HepG2 (cell line): ENCODE data around the gene FOSB. TPM values are rescaled to one million over a fixed set of nuclear protein-coding genes. Genes with fewer than 3 reads are reported as not detected.

Experiments used
- ARID2 ChIP-seq: sonication (generic); formaldehyde crosslinking; IDR thresholded peaks from 2 replicates; pipeline ENCODE4 v1.8.1; 2022; ENCODE audit warnings: mild to moderate bottlenecking, missing genetic modification reagents, borderline replicate concordance
- ARNT ChIP-seq: fragments of 450-650 bp; IDR thresholded peaks from 2 replicates; pipeline ENCODE4 v1.6.1; 2017
- CENPBD1 ChIP-seq: sonication (generic); formaldehyde crosslinking; IDR thresholded peaks from 2 replicates; pipeline ENCODE4 v1.8.0; 2022; ENCODE audit warnings: missing genetic modification reagents, low read depth, mild to moderate bottlenecking, borderline replicate concordance
- FOSL2 ChIP-seq: sonication (generic); formaldehyde crosslinking; IDR thresholded peaks from 2 replicates; pipeline ENCODE4 v1.4.0; 2020; ENCODE audit warnings: missing genetic modification reagents
- FOXA3 ChIP-seq: IDR thresholded peaks from 2 replicates; pipeline ENCODE4 v1.6.1; 2016; ENCODE audit warnings: missing genetic modification reagents, missing compliant biosample characterization
- GFI1 ChIP-seq: sonication (generic); formaldehyde crosslinking; IDR thresholded peaks from 2 replicates; pipeline ENCODE4 v1.5.0; 2020; ENCODE audit warnings: missing genetic modification reagents, mild to moderate bottlenecking, borderline replicate concordance
- HNF4A ChIP-seq: sonication (generic); formaldehyde crosslinking; IDR thresholded peaks from 2 replicates; pipeline ENCODE4 v1.4.0; 2020; ENCODE audit warnings: missing genetic modification reagents
- KLF6 ChIP-seq: IDR thresholded peaks from 2 replicates; pipeline ENCODE4 v1.8.0; 2016; ENCODE audit warnings: missing biosample characterization, missing genetic modification reagents
- KMT2B ChIP-seq: IDR thresholded peaks from 2 replicates; pipeline ENCODE4 v1.6.1; 2016; ENCODE audit warnings: missing genetic modification reagents, missing compliant biosample characterization
- MXI1 ChIP-seq: IDR thresholded peaks from 3 replicates; pipeline ENCODE4 v1.6.1; 2012; ENCODE audit warnings: low read depth, low read length, inconsistent platforms, borderline replicate concordance
- NCOA1 ChIP-seq: sonication (generic); formaldehyde crosslinking; IDR thresholded peaks from 2 replicates; pipeline ENCODE4 v1.9.0; 2021; ENCODE audit warnings: missing genetic modification reagents
- RBM22 ChIP-seq: fragments of 200-400 bp; formaldehyde crosslinking; optimal IDR thresholded peaks from 2 replicates; pipeline ENCODE3; 2017; ENCODE audit warnings: mild to moderate bottlenecking, low read length, moderate library complexity
- SNAPC2 ChIP-seq: sonication (generic); formaldehyde crosslinking; IDR thresholded peaks from 2 replicates; pipeline ENCODE4 v1.8.1; 2022; ENCODE audit warnings: mild to moderate bottlenecking, missing genetic modification reagents
- TARDBP ChIP-seq: sonication (generic); formaldehyde crosslinking; IDR thresholded peaks from 2 replicates; pipeline ENCODE4 v1.8.0; 2022; ENCODE audit warnings: mild to moderate bottlenecking, missing genetic modification reagents
- THRA ChIP-seq: sonication (generic); formaldehyde crosslinking; IDR thresholded peaks from 2 replicates; pipeline ENCODE4 v1.4.0; 2020; ENCODE audit warnings: missing genetic modification reagents, borderline replicate concordance
- ZBTB2 ChIP-seq: sonication (generic); formaldehyde crosslinking; IDR thresholded peaks from 2 replicates; pipeline ENCODE4 v1.8.0; 2022; ENCODE audit warnings: low read depth, missing genetic modification reagents
- ZBTB7A ChIP-seq: sonication (generic); formaldehyde crosslinking; IDR thresholded peaks from 2 replicates; pipeline ENCODE4 v1.8.0; 2022; ENCODE audit warnings: mild to moderate bottlenecking, missing genetic modification reagents
- ZMAT3 ChIP-seq: sonication (generic); formaldehyde crosslinking; conservative IDR thresholded peaks from 2 replicates; pipeline ENCODE4 v1.7.0; 2021; ENCODE audit warnings: missing genetic modification reagents
- ZMYM4 ChIP-seq: sonication (generic); formaldehyde crosslinking; IDR thresholded peaks from 2 replicates; pipeline ENCODE4 v1.8.1; 2023; ENCODE audit warnings: mild to moderate bottlenecking, missing genetic modification reagents
- ZNF263 ChIP-seq: sonication (generic); formaldehyde crosslinking; IDR thresholded peaks from 2 replicates; pipeline ENCODE4 v1.4.0; 2020; ENCODE audit warnings: missing genetic modification reagents
- ZNF367 ChIP-seq: sonication (generic); formaldehyde crosslinking; IDR thresholded peaks from 2 replicates; pipeline ENCODE4 v1.4.0; 2020; ENCODE audit warnings: missing genetic modification reagents, borderline replicate concordance
- ZNF382 ChIP-seq: sonication (generic); formaldehyde crosslinking; IDR thresholded peaks from 2 replicates; pipeline ENCODE4 v1.5.0; 2020; ENCODE audit warnings: missing genetic modification reagents, mild to moderate bottlenecking, borderline replicate concordance
- ZNF468 ChIP-seq: sonication (generic); formaldehyde crosslinking; IDR thresholded peaks from 2 replicates; pipeline ENCODE4 v1.8.0; 2022; ENCODE audit warnings: mild to moderate bottlenecking, moderate library complexity, missing genetic modification reagents
- ZNF614 ChIP-seq: IDR thresholded peaks from 2 replicates; pipeline ENCODE4 v1.6.1; 2018; ENCODE audit warnings: missing biosample characterization, missing genetic modification reagents, inconsistent platforms, borderline replicate concordance
- ZNF749 ChIP-seq: sonication (generic); formaldehyde crosslinking; IDR thresholded peaks from 2 replicates; pipeline ENCODE4 v1.8.0; 2022; ENCODE audit warnings: mild to moderate bottlenecking, missing genetic modification reagents, moderate library complexity, borderline replicate concordance
- ZNF75D ChIP-seq: sonication (generic); formaldehyde crosslinking; IDR thresholded peaks from 2 replicates; pipeline ENCODE4 v1.8.1; 2023; ENCODE audit warnings: missing genetic modification reagents, mild to moderate bottlenecking, borderline replicate concordance
- ZSCAN22 ChIP-seq: sonication (generic); formaldehyde crosslinking; IDR thresholded peaks from 2 replicates; pipeline ENCODE4 v1.4.0; 2020; ENCODE audit warnings: mild to moderate bottlenecking, missing genetic modification reagents
- polyA plus RNA-seq, 8 experiments: library from polyadenylated mRNA; depleted of rRNA in 3 of 8; stranded (reverse) in 7 of 8; unstranded in 1 of 8; fragments of >200 nt; fragmentation: Illumina TruSeq in 4 of 8; extraction: Trizol in 4 of 8; gene quantifications; 2 replicates each; pipeline versions ENCODE4 v1.2.1 to v1.2.3, GENCODE V29; 2011 to 2016; ENCODE audit warnings: low read depth in 4 of 8, missing spikeins in 1 of 8, mixed read lengths in 1 of 8; ENCODE audit not compliant: insufficient read depth in 1 of 8
- total RNA-seq, 5 experiments: library from RNA; depleted of rRNA; stranded (reverse); fragments of >200 nt; fragmentation: Illumina TruSeq; extraction: Trizol; gene quantifications; 2 replicates each; pipeline ENCODE4 v1.2.3, GENCODE V29; 2016; ENCODE audit warnings: low read depth in 1 of 5

FOSB gene
- total and polyA plus RNA-seq, 2 of the 13 experiments (the other 11 are each of a cell fraction or from before 2014, with no cell fraction given): 2.8 to 6.0 TPM

- no peak for TF ChIP-seq ZNF367 (CRISPR knock-in tag)
- peak; percentile 71 for TF ChIP-seq FOXA3 (CRISPR knock-in tag)
- TF ChIP-seq MXI1: no peak
- 0 out of 2 replicates have a peak, but pooled peaks have one; percentile 28 for TF ChIP-seq NCOA1 (CRISPR knock-in tag)
- TF ChIP-seq RBM22: no peak
- no peak; the same call in 1 of the 2 replicates for TF ChIP-seq ZNF614 (CRISPR knock-in tag)
- TF ChIP-seq ZBTB7A (CRISPR knock-in tag): peak; percentile 62; the same call in 1 of the 2 replicates
- no peak for TF ChIP-seq KLF6 (CRISPR knock-in tag)
- TF ChIP-seq ZMAT3 (CRISPR knock-in tag): no peak
- no peak for TF ChIP-seq ZNF382 (CRISPR knock-in tag)
- TF ChIP-seq SNAPC2 (CRISPR knock-in tag): no peak
- 0 out of 2 replicates have a peak, but pooled peaks have one; percentile 38 for TF ChIP-seq GFI1 (CRISPR knock-in tag)
- no peak for TF ChIP-seq ZNF749 (CRISPR knock-in tag)
- no peak for TF ChIP-seq FOSL2 (CRISPR knock-in tag)
- TF ChIP-seq THRA (CRISPR knock-in tag): peak; percentile 28; the same call in 1 of the 2 replicates
- no peak for TF ChIP-seq HNF4A (CRISPR knock-in tag)
- 0 out of 2 replicates have a peak, but pooled peaks have one; percentile 15 for TF ChIP-seq TARDBP (CRISPR knock-in tag)
- TF ChIP-seq ZNF263 (CRISPR knock-in tag): peak; percentile 47; the same call in 1 of the 2 replicates
- TF ChIP-seq ZNF468 (CRISPR knock-in tag): no peak
- TF ChIP-seq ZBTB2 (CRISPR knock-in tag): no peak
- no peak for TF ChIP-seq KMT2B (CRISPR knock-in tag)
- 0 out of 2 replicates have a peak, but pooled peaks have one; percentile 46 for TF ChIP-seq ARID2 (CRISPR knock-in tag)
- TF ChIP-seq ZNF75D (CRISPR knock-in tag): no peak
- 0 out of 2 replicates have a peak, but pooled peaks have one; percentile 38 for TF ChIP-seq ZSCAN22 (CRISPR knock-in tag)
- peak; percentile 45; the same call in 1 of the 2 replicates for TF ChIP-seq ZMYM4 (CRISPR knock-in tag)
- no peak for TF ChIP-seq CENPBD1 (CRISPR knock-in tag)
- TF ChIP-seq ARNT: no peak
These were observed 25.1 kb downstream of the FOSB start (continued) for GRCh38 chr19:45492627-45493470.
